HG02678 (cell line): ENCODE results near the gene ZBTB48.
"Not testable (repeated sequence)": the region's sequence is repeated elsewhere in the genome, so short reads cannot be mapped to it uniquely, and the experiment has no call there.

Source experiments
- ATAC-seq: cut with Tn5 transposase; IDR thresholded peaks from one replicate; pipeline ENCODE4 v1.9.1; 2021; ENCODE audit warnings: mild to moderate bottlenecking, moderate library complexity; ENCODE audit not compliant: unreplicated experiment

ZBTB48 gene

DNA sequence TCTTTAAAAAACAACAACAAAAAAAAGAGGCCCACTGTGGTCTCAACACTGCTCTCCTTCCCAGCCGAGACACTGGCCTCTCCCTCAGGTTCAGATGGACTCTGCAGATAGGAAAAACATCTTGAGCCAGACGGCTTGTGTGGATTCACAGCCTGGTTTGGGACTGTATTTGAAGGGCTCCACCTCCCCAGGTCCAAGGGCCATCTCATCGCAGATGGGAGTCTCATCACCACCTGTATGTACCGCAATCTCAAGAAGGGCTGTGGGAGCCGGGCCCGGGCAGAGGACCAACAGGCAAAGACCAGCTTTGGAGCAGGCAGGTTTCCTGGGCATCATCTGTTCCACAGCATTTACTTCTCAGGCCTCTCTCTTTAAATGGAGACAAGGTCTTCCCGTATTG, 10.3 kb downstream of the ZBTB48 start:
- no peak for ATAC-seq

DNA sequence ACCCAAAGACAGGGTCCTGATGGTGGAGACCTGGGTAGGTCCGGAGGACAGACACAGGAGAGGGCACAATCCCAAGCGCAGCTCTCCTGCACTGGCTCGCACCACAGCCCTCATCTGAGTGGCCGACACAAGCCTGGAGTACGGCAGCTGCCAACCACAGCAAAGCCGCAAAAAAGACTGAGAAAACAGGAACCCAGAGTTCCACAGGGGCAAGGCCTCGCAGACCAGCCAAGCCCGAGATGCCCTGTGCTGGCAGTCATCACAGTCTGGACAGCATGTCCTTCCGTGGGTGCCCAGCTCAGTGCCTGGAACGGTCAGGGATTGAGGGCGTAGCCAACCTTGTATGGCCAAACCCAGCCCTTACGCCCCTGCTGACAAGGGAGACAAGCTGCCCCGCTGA, 11.4 kb downstream of the ZBTB48 start:
- ATAC-seq: no peak

DNA sequence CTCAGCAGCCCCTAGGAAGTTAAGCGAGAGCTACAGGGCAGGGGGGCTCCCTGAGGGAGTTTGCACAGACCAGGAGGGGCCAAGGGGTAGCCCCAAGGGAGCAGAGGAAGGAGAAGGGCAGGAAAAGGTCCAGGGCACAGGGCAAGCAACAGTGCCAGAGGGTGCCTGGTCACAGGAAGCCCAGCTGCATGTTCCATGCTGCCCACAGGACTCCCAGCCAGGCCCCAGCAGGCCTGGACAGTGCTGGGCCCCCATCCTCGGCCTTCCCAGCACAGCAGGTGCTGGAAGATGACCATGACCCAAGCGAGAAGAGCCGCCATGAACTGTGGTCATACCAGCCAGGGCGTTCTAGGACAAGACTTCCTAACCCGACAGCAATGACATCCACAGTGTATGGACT, 11.8 kb downstream of the ZBTB48 start:
- no peak for ATAC-seq

DNA sequence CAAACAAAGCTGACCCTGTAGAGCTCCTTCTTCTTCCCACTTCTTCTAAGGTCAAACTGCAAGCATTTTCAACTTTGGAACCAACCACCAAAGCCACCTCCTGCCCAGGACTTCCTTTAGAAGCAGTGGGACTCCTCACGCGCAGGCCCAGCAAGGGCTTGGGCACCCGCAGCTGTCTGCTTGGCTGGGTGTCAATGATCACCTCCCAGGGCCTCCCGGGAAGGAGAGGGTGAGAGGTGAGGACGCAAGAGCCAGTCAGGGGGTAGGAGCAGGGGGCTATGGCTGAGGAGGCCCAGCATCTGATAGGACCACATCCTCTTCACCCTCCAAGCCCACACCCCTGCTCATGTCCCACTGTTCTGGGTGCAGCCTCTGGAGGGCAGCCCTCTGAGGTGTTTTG, 12.6 kb downstream of the ZBTB48 start:
- ATAC-seq: no peak

DNA sequence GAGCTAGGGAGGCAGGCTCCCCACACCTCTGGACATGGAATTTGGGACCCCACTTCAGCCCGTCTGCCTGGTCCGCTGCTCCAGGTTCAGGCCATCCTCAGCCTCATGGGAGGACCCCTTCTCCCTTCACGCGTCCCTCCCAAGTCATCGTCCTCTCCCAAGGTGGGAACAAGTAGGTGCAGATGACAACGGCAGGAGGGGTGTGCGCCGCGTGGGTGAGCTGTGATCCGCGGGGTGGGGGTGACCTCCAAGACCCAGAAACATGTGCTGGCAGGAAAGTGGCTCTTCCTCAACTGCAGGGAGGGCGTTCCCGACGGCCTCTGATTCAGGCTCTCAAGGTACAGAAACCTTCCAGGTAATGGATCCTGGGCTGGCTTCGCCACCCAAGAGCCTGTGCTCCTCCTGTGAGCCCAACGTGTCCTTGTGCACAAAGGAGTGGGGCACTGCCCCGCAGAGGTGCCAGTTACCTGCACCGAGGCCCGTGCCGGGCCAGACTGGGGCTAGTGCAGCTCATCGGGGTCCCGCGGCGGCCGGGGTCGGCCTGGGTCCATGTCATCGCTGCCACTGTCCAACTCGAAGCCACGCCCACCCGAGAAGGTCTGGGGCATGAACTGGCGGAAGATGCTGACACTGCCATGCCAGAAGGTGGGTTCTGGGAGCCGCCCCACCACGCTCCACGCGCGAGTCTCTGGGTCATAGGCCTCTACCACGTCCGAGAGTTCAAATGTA, 13.2 kb downstream of the ZBTB48 start:
- no peak for ATAC-seq

DNA sequence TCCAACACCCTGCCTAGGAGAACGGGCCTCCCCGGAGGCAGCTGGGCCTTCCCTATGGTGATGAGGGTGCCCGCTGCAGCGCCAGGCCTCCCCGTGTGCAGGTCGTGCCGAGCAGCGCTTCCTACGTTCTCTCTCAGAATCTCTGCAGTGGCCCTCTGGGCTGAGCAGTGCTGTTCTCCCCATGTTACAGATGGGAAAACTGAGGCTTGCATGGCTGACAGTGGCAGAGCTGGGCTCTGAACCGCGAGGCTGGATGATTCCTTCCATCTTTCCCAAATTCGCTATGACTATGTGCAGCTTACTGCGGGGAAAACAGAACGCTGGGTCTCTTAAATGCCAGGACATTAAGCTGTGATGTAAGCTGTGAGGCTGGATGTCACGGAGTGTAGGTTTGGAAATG, 14.0 kb downstream of the ZBTB48 start:
- no peak for ATAC-seq

DNA sequence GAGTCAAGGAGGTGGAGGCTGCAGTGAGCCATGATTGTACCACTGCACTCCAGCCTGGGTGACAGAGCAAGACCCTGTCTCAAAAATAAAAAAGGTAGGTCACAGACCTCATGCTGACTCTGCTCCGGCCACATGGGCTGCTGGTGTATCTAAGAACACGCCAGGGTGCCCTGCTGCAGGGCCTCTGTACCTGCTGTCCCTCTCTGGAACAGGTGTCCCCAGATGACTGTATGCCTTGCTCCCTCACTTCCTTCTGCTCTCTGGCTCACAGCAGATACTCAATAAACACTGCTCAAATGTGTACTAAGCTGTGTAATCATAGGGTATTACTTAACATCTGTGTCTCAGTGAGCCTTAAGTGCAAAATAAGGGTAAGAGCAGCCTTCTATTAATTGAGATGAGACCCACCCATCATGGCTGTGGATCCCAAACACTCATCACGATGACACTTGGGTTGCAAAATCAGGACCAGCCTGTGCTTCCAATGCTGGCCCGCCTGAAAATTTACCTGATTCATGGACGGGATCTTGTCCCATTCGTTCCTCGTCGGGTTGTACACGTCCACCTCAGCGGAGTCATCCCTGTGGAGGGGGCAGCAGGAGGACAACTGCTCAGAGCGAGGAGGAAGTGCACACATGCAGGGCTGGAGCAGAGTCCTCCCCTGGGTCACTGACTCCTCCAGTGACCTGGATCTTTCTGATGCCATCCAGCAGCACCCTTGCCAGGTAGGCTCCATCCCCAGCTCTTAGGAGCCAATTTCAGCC, 15.4 kb downstream of the ZBTB48 start:
- ATAC-seq: no peak

DNA sequence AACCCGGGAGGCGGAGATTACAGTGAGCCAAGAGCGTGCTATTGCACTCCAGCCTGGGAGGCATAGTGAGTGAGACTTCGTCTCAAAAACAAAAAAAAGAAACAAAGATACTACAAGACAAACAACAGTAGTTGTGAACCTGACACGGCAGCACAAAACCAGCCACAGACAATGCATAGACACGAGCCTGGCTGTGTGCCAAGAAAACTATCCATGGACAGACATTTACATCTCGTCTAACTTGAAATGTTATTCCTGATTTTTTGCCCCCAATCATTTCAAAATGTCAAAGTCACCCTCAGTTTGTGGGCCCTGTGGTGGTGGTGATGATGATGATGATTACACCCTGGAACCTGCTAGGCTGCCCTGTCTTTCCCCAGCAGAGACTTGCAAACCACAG, 16.6 kb downstream of the ZBTB48 start:
- no peak for ATAC-seq

DNA sequence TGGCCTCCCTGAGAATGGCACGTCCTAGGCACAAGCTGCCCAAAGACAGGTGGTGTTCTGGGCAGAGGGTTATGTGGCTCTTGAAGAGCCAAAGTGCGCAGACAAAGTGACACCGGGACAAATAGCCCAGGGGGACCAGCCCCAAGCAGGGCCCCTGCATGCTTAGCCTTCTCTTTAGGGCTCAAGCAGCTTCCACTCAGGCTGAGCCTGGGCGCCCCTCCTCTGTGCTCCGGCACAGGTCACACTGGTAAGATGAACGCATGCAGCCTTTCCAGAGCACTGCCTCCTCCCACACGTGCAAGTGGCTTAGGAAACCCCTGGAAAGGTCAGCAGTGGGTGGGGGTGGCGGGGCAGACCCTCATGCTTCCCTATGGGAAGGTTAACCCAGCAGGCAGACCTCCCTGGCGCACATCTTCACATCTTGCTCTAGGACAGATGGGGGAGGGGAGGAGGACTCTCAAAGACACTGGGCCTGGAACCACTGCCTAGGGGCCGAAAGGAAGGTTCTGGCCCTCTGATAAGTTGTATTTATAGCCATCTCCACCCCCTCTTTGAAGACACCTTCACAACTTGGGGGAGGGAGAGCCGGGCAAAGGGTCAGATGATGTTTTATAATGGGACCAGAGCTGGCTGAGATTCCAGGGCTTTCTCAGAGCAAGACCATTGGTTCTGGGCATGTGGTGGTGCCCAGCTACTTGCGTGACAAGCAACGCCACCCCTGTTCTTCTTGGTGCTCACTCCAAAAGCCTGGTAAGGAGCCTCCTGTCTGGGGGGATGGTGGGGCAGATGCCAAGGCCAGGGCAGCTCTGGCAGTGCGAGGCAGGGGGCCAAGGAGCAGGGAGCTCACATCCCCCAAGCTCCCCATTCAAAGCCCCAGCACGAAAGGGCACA, 17.3 kb downstream of the ZBTB48 start:
- no peak for ATAC-seq

DNA sequence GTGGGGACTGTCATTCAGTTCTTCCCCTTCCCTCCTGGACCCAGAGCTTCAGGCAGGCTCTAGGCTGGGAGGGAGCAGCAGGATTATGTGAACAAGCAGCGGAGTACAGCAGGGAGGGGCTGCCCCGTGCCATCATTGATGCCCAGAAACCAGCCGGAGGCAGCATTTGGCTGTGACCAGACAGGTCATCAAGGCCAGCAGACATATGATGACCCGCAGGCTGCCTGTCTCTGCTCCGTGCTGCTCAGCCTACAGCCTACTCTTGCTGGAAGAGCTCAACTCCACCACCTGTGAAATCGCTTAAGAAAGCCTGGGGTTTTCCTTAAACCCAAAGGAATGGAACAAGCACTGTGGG, 18.0 kb downstream of the ZBTB48 start:
- no peak for ATAC-seq

DNA sequence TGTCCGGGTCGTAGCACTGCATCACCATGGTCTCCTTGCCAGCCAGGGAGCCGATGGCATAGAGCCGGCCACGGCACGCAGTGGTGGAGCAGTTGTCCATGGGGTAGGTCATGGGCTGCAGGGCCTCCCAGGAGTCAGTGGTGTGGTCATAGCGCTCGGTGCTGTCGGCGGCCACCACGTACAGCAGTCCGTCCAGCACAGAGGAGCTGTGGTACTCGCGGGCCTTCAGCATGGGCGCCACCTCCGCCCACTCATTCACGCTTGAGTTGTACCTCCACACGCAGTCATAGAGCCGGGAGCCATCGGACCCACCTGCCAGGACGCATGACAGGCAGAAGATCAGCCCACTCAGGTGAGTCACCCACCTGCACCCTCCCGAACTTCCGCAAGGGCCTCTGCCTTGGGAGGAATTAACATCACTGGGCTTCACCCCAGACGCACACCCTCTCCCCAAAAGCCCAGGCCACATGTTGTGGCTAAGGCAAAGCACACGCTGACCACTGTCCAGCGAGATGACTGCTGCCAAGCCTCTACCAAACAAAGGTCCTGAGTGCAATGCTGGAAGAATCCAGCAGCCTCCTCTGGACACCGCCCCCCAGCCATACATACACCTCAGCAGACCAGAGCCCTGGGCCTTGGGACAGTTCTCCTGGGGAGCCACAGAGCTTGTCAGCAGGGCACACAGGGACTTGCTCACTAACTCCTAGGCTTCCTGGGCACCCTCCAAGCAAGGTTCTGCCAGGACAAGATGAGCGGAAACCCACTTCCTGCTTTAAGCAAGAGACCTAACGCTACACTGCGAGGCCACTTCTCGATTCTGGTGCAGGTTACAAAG, 19.6 kb downstream of the ZBTB48 start:
- no peak for ATAC-seq

DNA sequence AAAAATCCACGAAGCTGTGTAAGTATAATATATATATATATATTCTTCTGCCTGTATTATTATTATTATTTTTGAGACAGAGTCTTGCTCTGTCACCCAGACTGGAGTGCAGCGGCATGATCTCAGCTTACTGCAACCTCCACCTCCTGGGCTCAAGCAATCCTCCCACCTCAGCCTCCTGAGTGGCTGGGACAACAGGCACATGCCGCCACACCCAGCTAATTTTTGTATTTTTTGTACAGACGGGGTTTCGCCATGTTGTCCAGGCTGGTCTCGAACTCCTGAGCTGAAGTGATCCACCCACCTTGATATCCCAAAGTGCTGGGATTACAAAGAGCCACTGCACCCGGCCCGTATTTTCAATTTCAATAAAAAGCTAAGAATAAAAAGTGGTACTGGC, 20.2 kb downstream of the ZBTB48 start:
- ATAC-seq: not testable (repeated sequence)

DNA sequence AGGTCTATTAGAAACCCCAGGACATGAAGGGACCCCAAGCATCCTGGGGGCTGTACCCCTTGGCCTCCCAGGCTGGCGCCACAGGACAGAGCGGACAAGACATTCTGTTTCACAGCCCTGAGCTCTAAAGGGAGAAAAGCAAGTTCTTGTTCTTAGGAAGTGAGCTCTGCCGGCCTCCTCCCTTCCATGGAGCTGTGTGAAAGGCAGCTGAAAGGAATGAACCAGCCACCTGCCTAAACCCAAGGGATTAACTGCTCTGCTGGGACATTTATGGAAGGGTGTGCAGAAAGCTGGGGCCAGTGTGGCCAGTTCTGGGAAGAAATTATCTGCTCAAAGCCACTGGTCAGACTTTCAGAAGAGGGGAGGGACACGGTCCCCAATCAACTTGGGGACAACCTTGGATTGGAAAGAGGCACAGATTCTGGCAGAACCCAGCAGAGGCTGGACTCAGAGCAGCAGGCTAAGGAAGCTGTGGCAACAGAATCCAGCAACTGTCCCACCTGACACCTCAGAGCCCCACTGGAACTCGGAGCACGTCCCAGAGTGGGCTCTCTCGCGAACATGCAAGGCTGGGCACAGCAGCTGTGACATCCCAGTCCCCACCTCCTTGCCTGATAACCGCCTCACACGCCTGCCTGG, 20.7 kb downstream of the ZBTB48 start:
- ATAC-seq: no peak

DNA sequence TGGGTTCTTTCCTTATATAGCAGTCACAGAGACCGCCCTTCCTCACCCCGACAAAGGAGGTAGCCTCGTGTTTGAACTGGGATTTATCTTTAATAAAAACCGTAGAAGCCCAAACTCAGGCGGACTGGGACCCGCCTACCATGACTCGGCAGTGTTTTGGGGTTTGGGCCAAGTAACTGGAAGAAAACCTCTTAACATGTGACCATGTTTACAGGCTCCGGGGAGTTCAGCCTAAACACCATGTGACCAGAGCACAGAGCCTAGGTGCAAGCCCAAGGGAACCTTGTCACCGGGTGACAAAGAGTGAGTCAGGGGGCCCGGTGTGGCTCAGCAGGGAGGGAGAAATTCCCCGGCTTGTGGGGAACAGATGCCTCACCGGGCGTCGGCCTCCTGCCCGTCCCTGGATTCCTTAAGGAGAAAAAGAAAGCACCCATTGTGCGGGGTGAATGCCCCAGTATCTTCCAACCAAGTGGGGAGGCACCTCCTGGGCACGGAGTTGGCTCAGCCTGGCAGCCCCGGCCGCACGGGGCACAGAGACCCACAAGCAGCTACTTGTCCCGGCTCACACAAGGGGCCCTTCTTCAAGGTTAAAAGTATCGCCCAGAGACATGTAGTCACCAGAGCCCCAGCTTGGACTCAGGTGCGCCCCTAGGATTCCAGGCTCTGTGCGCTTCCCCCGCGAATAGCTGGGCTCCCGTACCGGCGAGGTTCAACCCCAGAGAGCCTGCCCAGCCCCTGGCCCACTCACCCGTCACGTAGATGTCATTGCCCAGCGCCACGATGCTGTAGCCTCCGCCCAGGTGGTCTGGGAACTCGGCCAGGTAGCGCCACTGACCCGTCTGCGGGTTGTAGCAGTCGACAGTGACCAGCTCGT, 21.5 kb downstream of the ZBTB48 start:
- no peak for ATAC-seq

DNA sequence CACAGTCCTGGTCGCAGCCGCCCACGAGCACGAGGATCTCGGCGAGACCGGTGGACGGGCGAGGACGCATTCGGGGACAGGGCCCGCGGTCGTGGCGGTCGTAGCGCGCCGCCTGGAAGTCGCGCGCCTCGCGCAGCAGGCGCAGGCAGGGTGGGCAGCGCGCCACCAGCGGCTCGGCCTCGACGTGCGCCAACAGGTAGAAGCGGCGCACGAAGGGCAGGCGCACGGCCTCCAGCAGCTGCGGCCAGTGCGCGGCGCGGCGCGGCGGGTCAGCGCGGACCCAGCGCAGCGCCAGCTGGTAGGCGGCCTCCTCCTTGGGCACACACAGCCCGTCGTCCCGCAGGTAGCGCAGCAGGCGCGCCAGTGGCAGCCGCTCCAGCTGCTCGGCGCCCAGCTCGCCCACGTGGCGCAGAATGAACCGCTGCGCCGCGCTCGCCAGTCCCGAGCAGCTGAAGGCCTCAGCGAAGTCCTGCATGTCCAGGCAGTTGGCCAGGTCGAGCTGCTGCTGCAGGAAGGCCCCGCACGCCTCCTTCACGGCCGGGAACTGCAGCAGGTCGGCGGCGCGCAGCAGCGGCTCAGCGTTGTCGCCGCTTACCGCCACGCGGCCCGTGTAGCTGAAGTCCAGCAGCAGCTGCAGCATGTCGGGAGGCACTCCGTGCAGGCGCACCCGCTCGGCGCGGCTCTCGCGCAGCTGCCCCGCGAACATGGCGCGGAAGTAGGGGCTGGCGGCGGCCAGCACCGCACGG, 22.3 kb downstream of the ZBTB48 start:
- ATAC-seq: peak; percentile 6

DNA sequence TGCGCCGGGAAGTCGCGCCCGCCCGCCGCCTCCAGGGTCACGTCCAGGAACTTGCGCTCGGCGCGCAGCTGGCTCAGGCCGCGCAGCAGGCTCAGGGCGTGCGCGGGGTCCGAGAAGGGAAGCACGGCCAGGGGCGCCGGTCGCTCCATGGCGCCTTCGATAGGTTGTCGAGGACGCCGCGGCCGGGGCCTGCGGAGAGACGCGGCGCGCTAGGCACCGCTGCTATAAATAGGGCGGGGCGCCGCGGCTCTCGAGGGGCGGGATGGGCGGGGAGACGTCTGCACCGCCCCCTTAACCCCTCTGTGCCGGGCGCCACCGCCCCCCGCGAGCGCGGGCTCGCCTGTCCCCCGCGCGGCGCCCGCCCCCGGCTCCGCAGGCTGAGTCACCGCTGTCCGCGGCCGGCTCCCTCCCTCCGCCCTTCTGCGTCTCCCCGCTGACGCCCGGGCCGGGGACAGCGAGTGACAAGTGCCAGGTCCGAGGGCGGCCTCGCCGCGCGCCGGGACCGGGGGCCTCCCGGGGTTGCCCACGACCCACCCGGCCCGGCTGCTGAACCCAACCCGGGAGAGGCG, 23.0 kb downstream of the ZBTB48 start, which contains the start of gene KLHL21:
KLHL21 (minus strand) TSS at position 201 of the 569 bp plus-strand sequence; CDS start at position 149, 52 bp downstream.
- peak; percentile 62 for ATAC-seq

DNA sequence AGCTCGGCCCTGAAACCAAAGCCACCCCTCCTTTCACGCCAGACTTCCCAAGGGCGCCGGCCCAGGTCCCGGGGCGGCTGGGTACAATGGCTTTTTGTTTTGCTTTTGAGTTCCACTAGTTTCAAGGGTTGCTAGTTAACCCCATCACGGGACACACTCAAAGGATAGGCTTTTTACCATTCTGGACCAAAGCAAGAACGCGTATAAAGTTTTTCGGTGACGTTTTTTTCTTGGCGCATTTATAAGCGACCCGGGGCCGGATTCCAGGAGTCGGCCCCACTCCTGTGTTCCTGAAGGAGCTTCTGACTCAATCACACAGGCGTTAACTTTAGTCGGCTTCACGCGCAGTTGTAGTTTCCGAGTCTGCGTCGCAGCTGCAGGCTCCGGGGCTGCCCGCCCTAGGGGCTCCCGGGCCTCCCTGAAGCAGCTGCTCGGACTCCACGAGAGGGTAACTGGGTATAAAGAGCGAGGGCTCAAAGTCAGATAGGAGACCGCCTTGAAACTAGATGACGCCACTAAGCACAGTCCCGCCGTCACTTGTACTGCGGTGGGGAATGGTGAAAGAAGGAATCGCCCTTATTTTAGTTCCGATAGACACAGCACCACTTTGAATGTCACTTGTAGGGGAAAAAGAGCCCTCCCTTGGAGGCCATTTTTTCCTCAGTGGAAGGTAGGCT, 23.6 kb downstream of the ZBTB48 start:
- peak; percentile 14 for ATAC-seq
